ENCODE results near the gene PNMA6E.
"Not testable (repeated sequence)": the region's sequence is repeated elsewhere in the genome, so short reads cannot be mapped to it uniquely, and the experiment has no call there.

The PNMA6E gene

GRCh38 chrX:153387345-153387744 lies 13.8 kb downstream of the PNMA6E start:
- no peak overlapping the region for H2BK120ac ChIP-seq (ENCODE audit: low read depth, low read length)
- H3K4me3 ChIP-seq (ENCODE audit: low read length in 2 of 2) = no peak overlapping the region
- H3K9me3 ChIP-seq (replicated peaks in 1 of 2; ENCODE audit: control insufficient read depth in 2 of 2, insufficient read depth in 1 of 2, low read depth in 1 of 2, low read length in 2 of 2) = peaks cover 0 to 2% of the 10 kb centered on the region in 2 donors
- H3K14ac ChIP-seq (ENCODE audit: low read length) = no peak overlapping the region
- no peak overlapping the region for H2BK5ac ChIP-seq (ENCODE audit: low read length)
- no peak overlapping the region for H4K91ac ChIP-seq (ENCODE audit: low read depth, low read length, poor library complexity)
- no peaks in the 10 kb centered on the region for H3K4me1 ChIP-seq (ENCODE audit: control insufficient read depth in 2 of 2, insufficient read depth in 1 of 2, low read depth in 1 of 2, low read length in 2 of 2)
- H3K18ac ChIP-seq (ENCODE audit: low read length) = no peak overlapping the region
- no peak overlapping the region for H3K9ac ChIP-seq (ENCODE audit: low read depth, low read length, poor library complexity)
- no peak overlapping the region for H2BK12ac ChIP-seq (ENCODE audit: low read length)
- H3K23ac ChIP-seq (ENCODE audit: low read depth, low read length, poor library complexity) = no peak overlapping the region
- H3K36me3 ChIP-seq (replicated peaks in 1 of 2; ENCODE audit: control insufficient read depth in 2 of 2, insufficient read depth in 2 of 2, low read length in 2 of 2) = no peaks in the 10 kb centered on the region
- no peak overlapping the region for H4K8ac ChIP-seq (ENCODE audit: low read depth, low read length)
- WGBS, 2 donors (ENCODE audit: extremely low coverage in 2 of 2, insufficient read length in 2 of 2, insufficient replicate concordance in 1 of 2) = no CpG with 5 or more reads among the region's 5 CpGs
- peaks cover 0 to 10% (median 0%) of the 10 kb centered on the region in 3 experiments for H3K27me3 ChIP-seq (ENCODE audit: control insufficient read depth in 3 of 3, insufficient read depth in 3 of 3, low read depth in 1 of 3, low read length in 3 of 3)
- no peak overlapping the region for H3K27ac ChIP-seq (replicated peaks; ENCODE audit: low read length)
- H3K4ac ChIP-seq (ENCODE audit: low read length) = no peak overlapping the region
- peaks cover 4% of the 10 kb centered on the region for H3K79me1 ChIP-seq (ENCODE audit: low read depth, low read length)
- H2BK15ac ChIP-seq (ENCODE audit: low read length) = no peak overlapping the region
- H3K4me2 ChIP-seq (ENCODE audit: insufficient read depth, low read length, poor library complexity, severe bottlenecking) = no peak overlapping the region
- H2AFZ ChIP-seq (ENCODE audit: low read length) = no peak overlapping the region
- no peak overlapping the region for H2AK5ac ChIP-seq (ENCODE audit: low read depth, low read length)
- no peak for DNase-seq (ENCODE audit: low spot score)

GRCh38 chrX:153386097-153386496 lies 15.1 kb downstream of the PNMA6E start:
- no peak overlapping the region for H3K4me2 ChIP-seq (ENCODE audit: insufficient read depth, low read length, poor library complexity, severe bottlenecking)
- H3K4ac ChIP-seq (ENCODE audit: low read length) = no peak overlapping the region
- H3K4me3 ChIP-seq (ENCODE audit: low read length in 2 of 2) = no peak overlapping the region
- H3K27me3 ChIP-seq (ENCODE audit: control insufficient read depth in 3 of 3, insufficient read depth in 3 of 3, low read depth in 1 of 3, low read length in 3 of 3) = peaks cover 0 to 10% (median 0%) of the 10 kb centered on the region in 3 experiments
- no peak overlapping the region for H2AFZ ChIP-seq (ENCODE audit: low read length)
- H3K36me3 ChIP-seq (replicated peaks in 1 of 2; ENCODE audit: control insufficient read depth in 2 of 2, insufficient read depth in 2 of 2, low read length in 2 of 2) = no peaks in the 10 kb centered on the region
- no peak overlapping the region for H4K91ac ChIP-seq (ENCODE audit: low read depth, low read length, poor library complexity)
- peaks cover 0 to 4% of the 10 kb centered on the region in 2 donors for H3K4me1 ChIP-seq (ENCODE audit: control insufficient read depth in 2 of 2, insufficient read depth in 1 of 2, low read depth in 1 of 2, low read length in 2 of 2)
- H3K27ac ChIP-seq (replicated peaks; ENCODE audit: low read length) = no peak overlapping the region
- no peak overlapping the region for H3K9ac ChIP-seq (ENCODE audit: low read depth, low read length, poor library complexity)
- WGBS, 2 donors (ENCODE audit: extremely low coverage in 2 of 2, insufficient read length in 2 of 2, insufficient replicate concordance in 1 of 2) = no CpG with 5 or more reads among the region's 5 CpGs
- H2BK120ac ChIP-seq (ENCODE audit: low read depth, low read length) = no peak overlapping the region
- H2BK15ac ChIP-seq (ENCODE audit: low read length) = no peak overlapping the region
- no peak overlapping the region for H2AK5ac ChIP-seq (ENCODE audit: low read depth, low read length)
- DNase-seq (ENCODE audit: low spot score) = no peak
- H2BK12ac ChIP-seq (ENCODE audit: low read length) = no peak overlapping the region
- peaks cover 0 to 3% of the 10 kb centered on the region in 2 donors for H3K9me3 ChIP-seq (replicated peaks in 1 of 2; ENCODE audit: control insufficient read depth in 2 of 2, insufficient read depth in 1 of 2, low read depth in 1 of 2, low read length in 2 of 2)
- H3K14ac ChIP-seq (ENCODE audit: low read length) = no peak overlapping the region
- no peak overlapping the region for H2BK5ac ChIP-seq (ENCODE audit: low read length)
- H3K79me1 ChIP-seq (ENCODE audit: low read depth, low read length) = peaks cover 4% of the 10 kb centered on the region
- H4K8ac ChIP-seq (ENCODE audit: low read depth, low read length) = no peak overlapping the region
- no peak overlapping the region for H3K18ac ChIP-seq (ENCODE audit: low read length)
- H3K23ac ChIP-seq (ENCODE audit: low read depth, low read length, poor library complexity) = no peak overlapping the region

GRCh38 chrX:153384973-153385372 lies 16.2 kb downstream of the PNMA6E start:
- not testable (repeated sequence) for H2BK12ac ChIP-seq (ENCODE audit: low read length)
- no CpG with 5 or more reads among the region's 2 CpGs for WGBS, 2 donors (ENCODE audit: extremely low coverage in 2 of 2, insufficient read length in 2 of 2, insufficient replicate concordance in 1 of 2)

GRCh38 chrX:153384390-153384789 lies 16.8 kb downstream of the PNMA6E start:
- no peak overlapping the region for H2BK12ac ChIP-seq (ENCODE audit: low read length)
- no peak overlapping the region for H2AFZ ChIP-seq (ENCODE audit: low read length)
- no peak for DNase-seq (ENCODE audit: low spot score)
- H2BK5ac ChIP-seq (ENCODE audit: low read length) = no peak overlapping the region
- H2BK120ac ChIP-seq (ENCODE audit: low read depth, low read length) = no peak overlapping the region
- H3K27me3 ChIP-seq (ENCODE audit: control insufficient read depth in 3 of 3, insufficient read depth in 3 of 3, low read depth in 1 of 3, low read length in 3 of 3) = peaks cover 0 to 10% (median 0%) of the 10 kb centered on the region in 3 experiments
- no peak overlapping the region for H3K4me3 ChIP-seq (ENCODE audit: low read length in 2 of 2)
- no peak overlapping the region for H3K18ac ChIP-seq (ENCODE audit: low read length)
- no peak overlapping the region for H3K14ac ChIP-seq (ENCODE audit: low read length)
- H3K27ac ChIP-seq (replicated peaks; ENCODE audit: low read length) = no peak overlapping the region
- H3K9me3 ChIP-seq (replicated peaks in 1 of 2; ENCODE audit: control insufficient read depth in 2 of 2, insufficient read depth in 1 of 2, low read depth in 1 of 2, low read length in 2 of 2) = peaks cover 0 to 3% of the 10 kb centered on the region in 2 donors
- H3K79me1 ChIP-seq (ENCODE audit: low read depth, low read length) = peaks cover 4% of the 10 kb centered on the region
- no peak overlapping the region for H2AK5ac ChIP-seq (ENCODE audit: low read depth, low read length)
- no peak overlapping the region for H3K9ac ChIP-seq (ENCODE audit: low read depth, low read length, poor library complexity)
- no peak overlapping the region for H2BK15ac ChIP-seq (ENCODE audit: low read length)
- H3K4me1 ChIP-seq (ENCODE audit: control insufficient read depth in 2 of 2, insufficient read depth in 1 of 2, low read depth in 1 of 2, low read length in 2 of 2) = peaks cover 0 to 4% of the 10 kb centered on the region in 2 donors
- no CpG with 5 or more reads among the region's 6 CpGs for WGBS, 2 donors (ENCODE audit: extremely low coverage in 2 of 2, insufficient read length in 2 of 2, insufficient replicate concordance in 1 of 2)
- H3K36me3 ChIP-seq (replicated peaks in 1 of 2; ENCODE audit: control insufficient read depth in 2 of 2, insufficient read depth in 2 of 2, low read length in 2 of 2) = no peaks in the 10 kb centered on the region
- H3K4ac ChIP-seq (ENCODE audit: low read length) = no peak overlapping the region
- no peak overlapping the region for H4K8ac ChIP-seq (ENCODE audit: low read depth, low read length)
- H3K23ac ChIP-seq (ENCODE audit: low read depth, low read length, poor library complexity) = no peak overlapping the region
- no peak overlapping the region for H3K4me2 ChIP-seq (ENCODE audit: insufficient read depth, low read length, poor library complexity, severe bottlenecking)
- no peak overlapping the region for H4K91ac ChIP-seq (ENCODE audit: low read depth, low read length, poor library complexity)

More at GRCh38 chrX:153384973-153385372, 16.2 kb downstream of the PNMA6E start:
- not testable (repeated sequence) for H4K8ac ChIP-seq (ENCODE audit: low read depth, low read length); H3K79me1 ChIP-seq (ENCODE audit: low read depth, low read length); H3K4me3 ChIP-seq (ENCODE audit: low read length in 2 of 2); H2BK120ac ChIP-seq (ENCODE audit: low read depth, low read length); H3K36me3 ChIP-seq (replicated peaks in 1 of 2; ENCODE audit: control insufficient read depth in 2 of 2, insufficient read depth in 2 of 2, low read length in 2 of 2); H3K14ac ChIP-seq (ENCODE audit: low read length); H3K9ac ChIP-seq (ENCODE audit: low read depth, low read length, poor library complexity); H4K91ac ChIP-seq (ENCODE audit: low read depth, low read length, poor library complexity); H3K4me1 ChIP-seq (ENCODE audit: control insufficient read depth in 2 of 2, insufficient read depth in 1 of 2, low read depth in 1 of 2, low read length in 2 of 2); H3K9me3 ChIP-seq (replicated peaks in 1 of 2; ENCODE audit: control insufficient read depth in 2 of 2, insufficient read depth in 1 of 2, low read depth in 1 of 2, low read length in 2 of 2); H3K23ac ChIP-seq (ENCODE audit: low read depth, low read length, poor library complexity); H2AFZ ChIP-seq (ENCODE audit: low read length); DNase-seq (ENCODE audit: low spot score); H3K18ac ChIP-seq (ENCODE audit: low read length); H2BK5ac ChIP-seq (ENCODE audit: low read length); H2BK15ac ChIP-seq (ENCODE audit: low read length); H3K4me2 ChIP-seq (ENCODE audit: insufficient read depth, low read length, poor library complexity, severe bottlenecking); H3K27ac ChIP-seq (replicated peaks; ENCODE audit: low read length); H2AK5ac ChIP-seq (ENCODE audit: low read depth, low read length); H3K4ac ChIP-seq (ENCODE audit: low read length)
- peaks cover 0 to 10% (median 0%) of the 10 kb centered on the region in 3 experiments for H3K27me3 ChIP-seq (ENCODE audit: control insufficient read depth in 3 of 3, insufficient read depth in 3 of 3, low read depth in 1 of 3, low read length in 3 of 3)

Measured in neuronal stem cell (in vitro differentiated cells).